ENCODE results near the gene PDRG1.

DNA sequence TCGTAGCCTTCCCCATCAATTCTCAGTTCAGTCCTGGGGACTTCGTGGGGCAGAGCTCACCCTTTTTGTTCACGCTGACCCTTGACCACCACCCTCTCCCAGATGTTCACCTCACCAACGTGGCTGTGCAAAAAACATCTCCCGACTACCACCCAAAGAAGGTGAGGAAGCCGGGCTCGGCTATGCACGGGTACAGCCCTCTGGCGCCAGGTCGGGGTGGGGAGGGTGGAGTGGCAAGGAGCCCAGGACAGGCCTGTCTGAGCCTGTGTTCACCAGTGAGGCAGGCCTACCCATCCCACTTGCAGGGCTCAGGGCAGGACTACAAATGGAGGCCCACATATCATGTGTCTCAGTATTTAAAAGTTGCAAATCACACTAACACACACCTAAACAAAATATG, 18.1 kb downstream of the PDRG1 start:
- TF ChIP-seq EZH2 (IDR thresholded peaks at IDR 0.05; ENCODE audit: borderline replicate concordance, low read length): no peak
- TF ChIP-seq, protein P1, sequence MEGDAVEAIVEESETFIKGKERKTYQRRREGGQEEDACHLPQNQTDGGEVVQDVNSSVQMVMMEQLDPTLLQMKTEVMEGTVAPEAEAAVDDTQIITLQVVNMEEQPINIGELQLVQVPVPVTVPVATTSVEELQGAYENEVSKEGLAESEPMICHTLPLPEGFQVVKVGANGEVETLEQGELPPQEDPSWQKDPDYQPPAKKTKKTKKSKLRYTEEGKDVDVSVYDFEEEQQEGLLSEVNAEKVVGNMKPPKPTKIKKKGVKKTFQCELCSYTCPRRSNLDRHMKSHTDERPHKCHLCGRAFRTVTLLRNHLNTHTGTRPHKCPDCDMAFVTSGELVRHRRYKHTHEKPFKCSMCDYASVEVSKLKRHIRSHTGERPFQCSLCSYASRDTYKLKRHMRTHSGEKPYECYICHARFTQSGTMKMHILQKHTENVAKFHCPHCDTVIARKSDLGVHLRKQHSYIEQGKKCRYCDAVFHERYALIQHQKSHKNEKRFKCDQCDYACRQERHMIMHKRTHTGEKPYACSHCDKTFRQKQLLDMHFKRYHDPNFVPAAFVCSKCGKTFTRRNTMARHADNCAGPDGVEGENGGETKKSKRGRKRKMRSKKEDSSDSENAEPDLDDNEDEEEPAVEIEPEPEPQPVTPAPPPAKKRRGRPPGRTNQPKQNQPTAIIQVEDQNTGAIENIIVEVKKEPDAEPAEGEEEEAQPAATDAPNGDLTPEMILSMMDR (IDR thresholded peaks at IDR 0.05; ENCODE audit: low read length): no peak

Measured in OCI-LY1 (cell line).